Activated CD4-positive, alpha-beta T cell treated with anti-CD3 and anti-CD28 coated beads for 4 hours (primary cell): ENCODE data around the gene SLC5A3.

Experiments
- DNase-seq, 2 donors: peaks; one replicate each; pipeline ENCODE4 v3.0.0-alpha.2; 2020

Gene SLC5A3

GRCh38 chr21:34073032-34073748 lies at the start of gene SLC5A3, which contains the start of gene MRPS6:
SLC5A3 (plus strand) TSS chr21:34073578; CDS start chr21:34095199, 21,621 bp downstream.
MRPS6 (plus strand) TSS chr21:34073578; CDS start chr21:34073701, 123 bp downstream.
- peak; percentile 64 to 72 for DNase-seq

GRCh38 chr21:34023691-34024373 lies 49.5 kb upstream of the SLC5A3 start:
- DNase-seq = no peak

GRCh38 chr21:34024374-34024693 lies 49.0 kb upstream of the SLC5A3 start:
- DNase-seq = no peak

- DNase-seq = no peak
Observed at GRCh38 chr21:34027721-34028461, 45.5 kb upstream of the SLC5A3 start.

- peak; percentile 34 to 58 for DNase-seq
Observed at GRCh38 chr21:34029743-34030528, 43.4 kb upstream of the SLC5A3 start.

DNA sequence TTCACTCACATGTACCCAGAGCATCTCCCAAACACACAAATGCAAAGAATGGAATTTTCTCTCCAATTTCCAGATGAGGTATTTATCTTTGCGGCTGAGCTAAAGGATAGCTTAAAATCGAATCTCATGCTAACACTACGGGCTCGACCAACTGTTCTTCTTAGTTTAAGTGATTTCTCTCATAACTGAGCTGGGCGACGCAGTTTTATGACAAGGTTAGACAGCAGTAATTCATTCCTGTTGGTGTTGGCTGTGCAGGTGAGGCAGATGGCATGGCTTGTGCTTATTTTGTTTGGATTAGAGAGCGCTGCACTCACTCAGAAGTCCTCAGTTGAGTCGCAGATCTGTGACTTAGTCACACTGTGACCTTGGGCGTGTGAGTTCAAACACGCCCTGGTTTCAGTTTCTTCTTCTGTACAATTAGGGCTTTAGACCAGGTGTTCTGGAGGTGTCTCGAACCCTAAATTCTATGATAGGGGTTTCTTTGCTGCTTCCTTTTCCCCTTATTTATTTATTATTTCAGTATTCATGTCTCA lies 41.5 kb upstream of the SLC5A3 start:
- no peak for DNase-seq

- no peak for DNase-seq
Observed at GRCh38 chr21:34034369-34035014, 38.9 kb upstream of the SLC5A3 start.

DNA sequence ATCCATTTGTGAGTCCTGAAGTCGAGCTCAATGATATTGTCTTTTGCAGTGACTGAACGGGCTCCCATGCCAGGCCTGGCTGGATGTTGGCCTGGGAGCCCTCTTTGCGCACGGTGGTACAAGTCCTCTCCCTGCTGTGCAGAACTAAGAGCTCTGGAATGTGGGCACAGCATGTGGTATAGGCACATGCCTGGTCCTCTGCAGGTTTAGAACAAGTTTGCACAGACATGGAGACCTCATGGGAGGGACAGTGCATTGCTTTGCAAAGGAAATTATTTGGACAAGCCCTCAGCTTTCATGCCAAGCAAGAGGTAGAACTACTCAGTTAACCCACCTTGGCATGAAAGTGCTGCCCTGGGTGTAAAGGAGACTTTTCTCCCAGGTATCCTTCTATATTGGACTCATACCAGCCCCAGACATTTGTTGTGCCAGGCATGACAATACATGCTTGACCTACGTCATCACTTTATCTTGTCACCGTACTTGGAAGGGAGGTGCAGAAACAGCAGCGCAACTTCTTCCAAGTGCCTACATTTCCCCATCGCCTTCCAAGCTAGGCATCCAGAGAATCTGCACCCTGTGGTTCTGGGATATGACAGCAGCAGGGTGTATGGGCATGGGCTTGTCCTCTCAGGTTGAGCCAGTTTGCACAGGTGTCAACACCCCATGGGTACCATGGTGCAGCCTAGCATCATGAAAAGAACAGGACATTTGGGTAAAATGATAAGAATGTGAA lies 37.6 kb upstream of the SLC5A3 start:
- DNase-seq = no peak

DNA sequence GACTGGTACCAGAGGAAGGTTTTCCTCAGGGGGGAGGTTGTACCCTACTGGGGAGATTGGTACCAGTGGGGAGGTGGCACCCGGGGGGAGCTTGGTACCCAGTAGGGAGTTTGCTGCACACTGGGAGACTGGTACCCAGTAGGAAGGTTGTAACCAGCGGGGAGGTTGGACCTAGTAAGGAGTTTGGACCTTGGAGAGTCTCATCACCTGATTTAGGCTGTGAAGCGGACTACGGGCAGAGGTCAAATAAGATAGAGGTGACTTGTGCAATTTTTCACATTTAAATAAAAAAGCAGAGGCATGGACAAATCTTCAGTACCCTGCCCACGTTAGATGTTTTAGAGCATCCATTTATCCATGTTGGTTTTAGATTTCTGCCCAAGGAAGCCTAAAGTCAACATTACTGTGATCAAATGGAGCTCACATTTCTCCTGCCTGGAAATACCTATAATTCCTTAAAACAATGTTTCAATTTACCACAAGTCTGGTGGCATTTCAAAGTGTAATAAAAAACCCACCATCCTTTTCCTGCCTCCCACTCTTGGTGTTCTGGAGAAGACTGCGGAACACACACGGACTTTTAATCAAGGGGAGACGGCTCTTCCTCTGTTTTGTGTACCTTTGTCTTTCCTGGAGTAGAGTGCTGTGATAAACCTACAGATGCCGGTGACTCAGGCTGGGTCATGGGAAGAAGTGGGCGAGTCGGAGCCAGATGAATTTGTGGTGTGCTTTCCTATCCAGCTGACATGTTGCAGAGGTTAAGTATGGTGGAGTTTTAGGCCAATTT lies 36.2 kb upstream of the SLC5A3 start:
- DNase-seq = no peak

GRCh38 chr21:34039678-34040382 lies 33.5 kb upstream of the SLC5A3 start:
- DNase-seq = no peak

GRCh38 chr21:34042735-34043134 lies 30.6 kb upstream of the SLC5A3 start:
- no peak for DNase-seq

- no peak for DNase-seq
Observed at GRCh38 chr21:34043333-34043732, 30.0 kb upstream of the SLC5A3 start.

DNA sequence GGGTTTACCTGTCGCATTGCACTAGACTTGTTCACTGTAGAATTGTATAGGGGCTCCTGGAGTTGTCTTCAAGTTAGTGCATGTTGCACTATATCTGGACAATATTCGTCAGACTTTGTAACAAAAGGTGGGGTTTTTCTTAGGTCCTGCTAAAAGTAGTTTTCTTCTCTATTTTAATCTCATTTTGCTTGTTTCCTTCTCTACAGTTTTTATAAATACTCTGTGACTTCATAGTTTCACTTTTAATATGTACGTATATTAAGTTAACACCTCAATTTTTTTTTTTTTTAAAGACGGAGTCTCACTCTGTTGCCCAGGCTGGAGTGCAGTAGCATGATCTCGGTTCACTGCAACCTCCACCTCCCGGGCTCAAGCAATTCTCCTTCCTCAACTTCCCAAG lies 26.5 kb upstream of the SLC5A3 start:
- no peak for DNase-seq

- no peak for DNase-seq
Observed at GRCh38 chr21:34047835-34048234, 25.5 kb upstream of the SLC5A3 start.

DNA sequence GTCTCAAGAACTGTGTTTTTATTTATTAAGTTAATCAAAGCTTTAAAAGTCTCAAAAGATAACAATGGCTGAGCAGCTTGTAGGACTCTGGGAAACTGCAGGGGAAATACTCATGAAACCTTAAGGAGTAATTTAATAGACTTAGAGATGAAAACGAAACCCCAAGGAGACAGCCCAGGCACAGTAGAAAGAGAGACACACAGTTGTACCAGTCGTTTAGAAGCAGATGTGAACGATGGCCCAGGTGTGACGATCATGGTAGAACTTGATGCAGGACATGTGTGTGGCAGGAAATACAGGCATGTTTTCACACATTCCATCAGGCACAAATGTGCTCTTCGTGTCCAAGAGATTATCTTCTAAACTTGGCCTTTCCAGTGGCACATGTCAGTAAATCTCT lies 21.2 kb upstream of the SLC5A3 start:
- no peak for DNase-seq

GRCh38 chr21:34054259-34054658 lies 19.1 kb upstream of the SLC5A3 start:
- DNase-seq = no peak

DNA sequence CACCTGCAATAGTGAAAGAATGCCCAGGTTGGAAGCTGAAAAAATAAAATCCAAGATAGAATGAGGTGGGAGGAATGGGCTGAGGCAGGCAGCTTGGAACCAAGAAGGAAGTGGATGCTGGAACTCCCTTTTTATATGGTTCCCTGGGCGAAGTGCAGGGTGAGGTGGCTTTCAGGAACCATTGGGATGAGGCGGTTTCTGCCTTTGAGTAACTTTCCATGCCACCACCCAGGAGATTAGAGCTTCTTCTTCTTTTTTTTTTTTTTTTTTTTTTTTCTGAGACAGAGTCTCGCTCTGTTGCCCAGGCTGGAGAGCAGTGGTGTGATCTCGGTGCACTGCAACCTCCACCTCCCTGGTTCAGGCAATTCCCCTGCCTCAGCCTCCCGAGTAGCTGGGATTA lies 17.8 kb upstream of the SLC5A3 start:
- DNase-seq = no peak

DNA sequence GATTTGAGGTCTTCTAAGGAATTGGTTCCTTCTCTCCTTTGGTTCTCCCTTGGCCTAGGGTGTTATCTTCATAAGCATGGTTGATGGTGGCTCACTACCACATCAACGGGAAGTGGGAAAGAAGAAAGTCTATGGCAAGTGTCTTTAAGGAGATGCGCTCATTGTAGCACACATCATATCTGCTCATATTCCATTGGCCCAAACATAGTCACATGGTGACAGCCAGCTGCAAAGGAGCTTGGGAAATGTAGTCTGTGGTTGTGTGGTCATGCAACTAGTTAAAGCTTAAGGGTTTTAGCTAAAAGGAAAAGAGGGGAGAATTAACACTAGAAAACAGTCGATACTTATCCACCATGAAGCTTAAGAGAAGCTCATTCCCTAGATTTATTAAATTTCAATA lies 11.4 kb upstream of the SLC5A3 start:
- DNase-seq = no peak

DNA sequence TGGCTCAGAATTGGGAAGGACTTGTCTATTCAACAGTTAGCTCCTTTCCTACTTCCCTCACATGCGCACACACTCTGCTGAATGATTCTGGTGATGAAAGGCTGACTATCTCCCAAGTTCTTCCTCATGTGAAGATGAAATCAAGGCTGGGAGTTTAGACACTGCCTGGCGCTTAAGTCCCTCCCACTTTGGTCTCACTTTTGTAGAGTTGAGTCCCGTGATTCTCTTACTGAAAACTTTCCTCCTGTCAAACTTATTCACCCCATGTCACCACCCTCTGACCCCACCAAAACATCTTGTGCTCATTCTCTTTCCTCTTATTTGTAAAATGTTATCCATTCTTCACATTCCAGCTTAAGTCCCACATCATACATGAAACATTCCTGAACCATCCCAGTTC lies 8.4 kb upstream of the SLC5A3 start:
- no peak for DNase-seq

DNA sequence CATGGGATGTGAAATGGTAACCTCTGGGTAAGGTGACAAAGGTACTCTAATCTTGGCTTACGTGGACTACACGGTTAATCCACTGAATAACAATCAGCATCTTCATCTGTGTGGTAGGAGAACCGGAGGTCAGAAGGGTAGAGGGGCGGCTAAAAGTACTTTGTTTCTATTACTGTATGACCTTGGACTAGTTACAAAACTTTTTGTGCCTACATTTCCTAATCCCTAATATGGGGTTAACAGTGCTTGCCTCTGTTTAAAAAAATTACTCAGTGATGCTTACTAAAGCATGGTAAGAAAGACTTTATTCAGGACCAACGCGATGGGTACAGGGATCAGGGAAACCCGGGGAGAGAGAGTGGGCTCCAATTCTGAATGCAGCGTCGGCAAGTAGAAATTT lies 1.7 kb upstream of the SLC5A3 start:
- no peak for DNase-seq
